HG03045 (cell line): ENCODE data around the gene FAM227B.

Source experiments
- ATAC-seq: cut with Tn5 transposase; IDR thresholded peaks from one replicate; pipeline ENCODE4 v1.9.1; 2021; ENCODE audit warnings: mild to moderate bottlenecking, moderate library complexity; ENCODE audit not compliant: unreplicated experiment

Gene FAM227B

DNA sequence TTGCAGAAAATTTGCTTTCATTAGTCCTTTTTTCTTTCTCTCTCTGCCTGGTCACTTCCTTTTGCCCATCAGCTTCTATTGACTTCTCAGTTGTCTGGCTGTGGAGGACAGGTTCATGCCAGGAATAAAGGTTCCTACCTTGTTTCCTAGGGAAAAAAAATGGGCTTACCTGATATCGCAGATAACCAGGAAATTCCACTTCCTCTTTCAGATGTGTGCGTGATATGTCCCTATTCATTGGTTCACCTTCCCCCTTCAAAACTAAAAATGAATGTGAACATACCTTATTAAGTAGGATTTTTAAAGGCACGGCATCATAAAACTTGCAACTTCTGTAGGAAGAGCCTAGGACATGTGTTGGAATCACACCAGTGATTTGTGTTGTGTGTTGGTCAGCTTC, 317.6 kb downstream of the FAM227B start:
- ATAC-seq = no peak

DNA sequence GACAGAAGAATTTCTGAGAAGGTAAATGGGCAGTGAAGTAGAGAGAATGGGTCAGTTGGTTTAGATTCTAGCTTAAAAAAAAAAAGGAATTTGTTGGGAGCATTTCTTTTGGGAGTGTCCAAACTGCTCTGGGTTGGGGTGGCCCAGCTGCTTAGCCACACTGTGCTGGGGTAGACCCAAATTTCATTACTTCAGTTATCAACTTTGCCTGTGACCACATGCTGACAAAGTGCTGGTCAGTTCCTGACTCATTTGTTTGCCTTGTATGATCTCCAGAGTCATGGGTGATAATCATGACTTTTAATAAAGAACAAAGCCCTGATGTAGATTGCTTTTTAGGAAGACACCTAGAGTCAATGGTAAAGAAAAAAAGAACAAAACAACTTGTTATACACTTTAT, 319.1 kb downstream of the FAM227B start:
- ATAC-seq = no peak

DNA sequence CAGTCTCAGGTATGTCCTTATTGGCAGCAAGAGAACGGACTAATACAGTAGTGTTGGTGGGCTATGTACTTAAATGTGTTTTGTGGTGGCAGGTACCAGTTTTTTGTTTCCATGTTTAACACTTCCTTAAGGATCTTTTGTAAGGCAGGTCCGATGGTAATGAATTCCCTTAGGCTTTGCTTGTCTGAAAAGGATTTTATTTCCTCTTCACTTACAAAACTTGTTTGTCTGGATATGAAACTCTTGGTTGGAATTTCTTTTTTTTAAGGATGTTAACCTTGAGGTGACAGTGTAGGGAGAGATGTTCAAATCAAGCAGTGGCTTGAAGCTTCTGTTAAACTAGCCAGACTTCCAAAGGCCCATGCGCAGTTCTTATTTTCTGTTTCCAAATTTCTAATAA, 319.8 kb downstream of the FAM227B start:
- ATAC-seq = no peak

DNA sequence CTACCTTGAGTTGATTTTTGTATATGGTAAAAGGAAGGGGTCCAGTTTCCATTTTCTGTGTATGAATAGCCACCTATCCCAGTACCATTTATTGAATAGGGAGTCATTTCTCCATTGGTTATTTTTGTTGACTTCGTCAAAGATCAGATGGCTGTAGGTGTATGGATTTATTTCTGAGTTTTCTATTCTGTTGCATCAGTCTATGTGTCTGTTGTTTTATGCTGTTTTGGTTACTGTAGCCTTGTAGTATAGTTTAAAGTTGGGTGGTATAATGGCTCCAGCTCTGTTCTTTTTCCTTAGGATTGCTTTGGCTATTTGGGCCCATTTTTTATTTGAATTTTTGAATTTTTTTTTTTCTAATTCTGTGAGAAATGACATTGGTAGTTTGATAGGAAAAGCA, 323.0 kb downstream of the FAM227B start:
- no peak for ATAC-seq

DNA sequence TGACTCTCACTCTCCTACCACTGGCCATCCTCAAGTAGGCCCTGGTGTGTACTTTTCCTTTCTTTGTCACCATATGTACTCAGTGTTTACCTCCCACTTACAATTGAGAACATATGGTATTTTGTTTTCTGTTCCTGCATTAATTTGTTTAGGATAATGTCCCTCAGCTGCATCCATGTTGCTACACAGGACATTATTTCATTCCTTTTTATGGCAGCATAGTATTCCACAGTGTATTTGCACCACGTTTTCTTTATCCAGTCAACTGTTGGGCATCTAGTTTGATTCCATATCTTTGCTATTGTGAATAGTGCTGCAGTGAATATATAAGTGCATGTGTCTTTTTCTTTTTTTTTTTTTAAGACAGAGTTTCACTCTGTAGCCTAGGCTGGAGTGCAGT, 324.4 kb downstream of the FAM227B start:
- no peak for ATAC-seq

DNA sequence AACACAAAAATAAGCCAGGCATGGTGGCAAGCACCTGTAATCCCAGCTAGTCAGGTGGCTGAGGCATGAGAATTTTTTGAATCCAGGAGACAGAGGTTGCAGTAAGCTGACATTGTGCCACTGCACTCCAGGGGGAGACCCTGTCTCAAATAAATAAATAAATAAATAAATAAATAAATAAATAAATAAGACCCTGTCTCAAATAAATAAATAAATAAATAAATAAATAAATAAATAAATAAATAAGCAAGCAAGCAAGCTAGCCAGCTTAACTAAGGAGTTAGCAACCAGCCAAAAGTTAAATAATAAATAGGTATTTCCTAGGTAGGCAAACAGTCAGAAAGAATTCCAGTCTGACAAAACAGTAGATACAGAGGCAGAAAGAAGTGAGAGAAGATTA, 326.7 kb downstream of the FAM227B start:
- no peak for ATAC-seq

DNA sequence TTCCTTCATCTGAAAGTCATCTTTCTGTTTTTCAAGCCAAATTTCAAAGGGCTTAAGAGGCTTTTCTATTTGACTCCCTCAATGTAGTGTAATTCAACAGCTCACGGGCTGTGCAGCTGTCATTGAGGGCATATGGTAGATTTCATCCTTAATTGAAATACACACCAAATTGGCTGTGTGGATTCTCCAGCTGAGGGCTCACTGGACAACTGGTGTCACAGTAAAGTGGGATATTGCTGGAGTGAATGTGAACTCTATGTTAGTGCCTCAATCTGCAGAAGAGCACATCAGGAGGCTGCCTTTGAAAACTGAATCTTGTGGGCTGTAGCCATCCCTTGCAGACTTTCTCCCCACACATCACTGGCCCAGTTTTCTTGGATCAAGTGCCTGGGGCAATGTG, 330.4 kb downstream of the FAM227B start:
- no peak for ATAC-seq

DNA sequence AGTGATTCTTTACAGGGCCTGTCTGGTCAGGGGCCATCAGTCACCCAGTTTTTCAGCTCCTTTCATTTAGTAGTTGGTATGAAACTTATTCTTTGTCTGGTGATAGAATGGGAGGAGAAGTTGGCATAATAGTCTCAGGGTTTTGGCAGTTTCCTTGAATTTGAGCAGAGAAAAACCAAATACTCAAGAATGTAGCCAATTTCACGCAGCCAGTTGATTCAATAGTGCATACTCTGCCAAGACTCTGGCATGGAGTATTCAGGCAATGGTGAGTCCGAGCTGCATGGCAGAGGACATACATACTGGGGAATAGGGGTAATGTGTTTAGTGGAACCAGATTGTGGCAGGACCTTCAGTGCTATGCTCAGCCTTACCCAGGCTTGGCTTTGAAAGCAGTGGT, 332.2 kb downstream of the FAM227B start:
- ATAC-seq = no peak

DNA sequence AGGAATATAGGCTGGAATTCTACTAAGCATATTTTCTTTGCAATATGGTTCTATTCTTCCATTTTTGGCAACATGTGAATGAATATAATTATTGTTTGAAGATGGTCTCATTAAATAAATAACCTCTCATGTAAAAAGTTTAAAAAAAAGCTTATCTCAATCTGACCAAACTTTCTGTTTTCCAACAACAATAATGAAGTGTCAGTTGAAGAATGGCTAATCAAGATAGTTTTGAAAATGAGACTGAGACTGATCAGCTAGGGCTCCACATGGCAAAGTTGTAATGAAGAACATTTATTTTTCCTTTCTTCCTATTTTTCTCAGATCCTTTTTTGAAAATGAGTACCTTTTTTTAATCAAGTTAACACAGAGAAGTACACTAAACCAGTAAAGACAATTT, 333.1 kb downstream of the FAM227B start:
- ATAC-seq = no peak

DNA sequence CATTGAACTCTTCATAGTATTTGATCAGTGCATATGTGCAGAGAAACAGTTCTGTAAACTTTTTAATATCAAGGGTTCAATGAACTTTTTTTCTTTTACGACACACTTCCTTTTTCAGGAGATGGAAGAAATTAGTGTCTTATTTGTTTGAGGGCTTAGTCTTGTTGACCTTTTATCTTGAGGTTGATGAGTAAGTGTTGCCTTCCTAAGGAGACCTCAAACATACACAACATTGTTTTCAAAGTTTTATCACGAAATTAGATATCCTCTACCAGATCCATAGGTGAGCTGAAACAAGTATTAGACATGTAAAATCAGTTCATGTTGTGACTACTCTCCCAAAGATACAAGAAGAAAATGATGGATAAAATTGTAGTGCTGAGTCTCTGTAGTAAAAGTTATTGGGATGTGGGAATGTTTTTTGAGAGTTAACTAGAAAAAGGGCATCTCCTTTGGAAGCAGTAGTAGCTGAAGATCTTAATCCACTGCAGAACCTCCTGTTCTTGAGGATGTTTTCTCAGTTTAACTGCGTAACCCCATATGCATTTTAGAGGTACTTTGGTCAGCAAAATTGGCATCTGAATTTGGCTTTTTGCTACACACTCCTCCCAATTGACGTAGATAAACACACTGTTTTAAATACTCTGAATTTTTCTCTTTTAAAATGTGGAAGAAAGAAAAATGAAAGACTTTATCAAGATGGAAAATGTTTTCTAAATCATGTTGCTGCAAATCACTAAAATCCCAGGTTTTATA, 333.8 kb downstream of the FAM227B start:
- ATAC-seq = no peak

DNA sequence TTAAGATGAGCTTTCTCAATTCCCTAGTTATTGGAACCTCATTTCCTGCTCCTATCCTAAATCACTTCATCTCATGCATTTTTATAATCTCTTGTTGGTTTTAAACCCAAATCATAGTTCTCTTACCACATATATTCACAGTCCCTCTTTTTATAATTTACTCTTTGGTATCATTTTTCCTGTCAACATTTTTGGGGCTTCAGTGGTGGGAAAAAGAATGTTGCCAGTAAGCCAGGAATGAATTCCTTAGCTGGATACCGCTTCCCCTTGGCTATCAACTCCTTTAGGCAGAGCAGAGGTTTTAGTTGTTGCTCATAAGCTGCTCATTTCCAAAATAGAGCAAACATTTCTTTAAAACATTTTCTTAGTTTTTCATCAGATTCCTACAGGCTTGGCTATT, 338.3 kb downstream of the FAM227B start:
- no peak for ATAC-seq

DNA sequence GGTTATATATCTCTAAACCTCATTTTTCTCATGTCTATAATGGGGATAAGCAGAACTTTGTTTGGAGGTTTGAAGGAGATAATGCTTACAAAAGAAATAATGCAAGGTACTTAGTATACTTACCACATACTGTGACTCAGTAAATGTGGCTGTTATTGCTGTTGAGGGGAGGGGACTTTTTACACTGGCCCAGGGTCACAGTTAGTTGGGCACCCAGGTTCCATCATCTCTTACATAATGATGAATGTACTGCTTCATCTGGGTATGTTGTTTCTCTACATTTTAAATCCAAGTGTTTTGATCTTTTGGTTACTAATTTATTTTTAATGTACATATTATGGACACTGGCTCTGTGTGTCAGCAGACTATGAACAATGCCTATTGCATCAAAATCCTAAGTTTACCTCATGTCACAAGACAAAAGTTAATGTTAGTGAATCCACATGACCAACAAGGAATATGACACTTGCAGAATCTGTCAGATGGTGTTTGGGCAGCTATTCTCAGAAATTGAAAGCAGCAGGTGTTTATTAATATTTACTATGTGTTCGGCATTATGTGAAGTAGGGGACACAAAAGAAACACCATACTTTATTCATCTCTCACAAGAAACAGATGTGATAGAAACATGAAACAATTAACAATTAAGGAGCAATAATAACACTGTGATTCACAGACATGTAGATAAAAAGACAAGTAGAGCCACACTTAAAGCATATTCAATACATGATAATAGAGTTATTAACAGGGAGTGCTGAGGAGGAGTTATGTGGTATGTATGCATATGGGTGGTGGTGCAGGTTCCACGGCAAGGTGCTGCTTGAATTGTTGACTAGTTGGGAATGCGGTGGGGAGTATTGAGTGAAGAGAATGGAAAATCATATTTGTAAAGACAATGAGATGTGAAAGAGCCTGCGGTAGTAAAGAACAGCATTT, 340.8 kb downstream of the FAM227B start:
- ATAC-seq = no peak

DNA sequence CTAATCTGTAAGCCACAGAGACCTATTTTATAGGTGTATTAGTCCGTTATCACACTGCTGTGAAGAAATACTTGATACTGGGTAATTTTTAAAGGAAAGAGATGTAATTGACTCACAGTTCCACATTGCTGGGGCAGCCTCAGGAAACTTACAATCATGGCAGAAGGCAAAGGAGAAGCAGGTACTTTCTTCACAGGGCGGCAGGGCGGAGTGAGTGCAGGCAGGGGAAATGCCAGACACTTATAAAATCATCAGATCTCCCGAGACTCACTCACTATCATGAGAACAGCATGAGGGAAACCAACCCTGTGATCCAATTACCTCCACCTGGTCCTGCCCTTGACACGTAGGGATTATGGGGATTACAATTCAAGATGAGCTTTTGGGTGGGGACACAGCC, 341.9 kb downstream of the FAM227B start:
- no peak for ATAC-seq
